Mesodermal cell (in vitro differentiated cells): ENCODE results near the gene ARGLU1.

Experiments used
- H3K27ac ChIP-seq: 2 replicates; pipeline ENCODE4 v1.7.0; 2013; ENCODE audit warnings: mild to moderate bottlenecking, low read depth, low read length, moderate library complexity; ENCODE audit not compliant: severe bottlenecking
- H3K36me3 ChIP-seq: 2 replicates; pipeline ENCODE4 v1.7.1; 2013; ENCODE audit warnings: mild to moderate bottlenecking, low read length, moderate library complexity; ENCODE audit not compliant: control insufficient read depth, insufficient read depth
- H3K4me1 ChIP-seq: one replicate; pipeline ENCODE4 v1.7.1; 2013; ENCODE audit warnings: mild to moderate bottlenecking, low read length; ENCODE audit not compliant: insufficient read depth, control insufficient read depth, poor library complexity, severe bottlenecking
- H3K4me3 ChIP-seq: 2 replicates; pipeline ENCODE4 v1.7.0; 2013; ENCODE audit warnings: low read length, control low read depth, mild to moderate bottlenecking; ENCODE audit not compliant: insufficient read depth, poor library complexity, severe bottlenecking; ENCODE audit errors: extremely low read depth
- H3K9me3 ChIP-seq: 2 replicates; pipeline ENCODE4 v1.7.1; 2013; ENCODE audit warnings: mild to moderate bottlenecking, low read length, moderate library complexity; ENCODE audit not compliant: control insufficient read depth
- WGBS, 2 experiments: methylation state at CpG; one replicate each; pipeline ENCODE4 v1.1.5; 2013; ENCODE audit warnings: missing lambda C conversion rate in 2 of 2; ENCODE audit not compliant: insufficient coverage in 2 of 2; 5-methylcytosine and 5-hydroxymethylcytosine counted together

Gene ARGLU1

DNA sequence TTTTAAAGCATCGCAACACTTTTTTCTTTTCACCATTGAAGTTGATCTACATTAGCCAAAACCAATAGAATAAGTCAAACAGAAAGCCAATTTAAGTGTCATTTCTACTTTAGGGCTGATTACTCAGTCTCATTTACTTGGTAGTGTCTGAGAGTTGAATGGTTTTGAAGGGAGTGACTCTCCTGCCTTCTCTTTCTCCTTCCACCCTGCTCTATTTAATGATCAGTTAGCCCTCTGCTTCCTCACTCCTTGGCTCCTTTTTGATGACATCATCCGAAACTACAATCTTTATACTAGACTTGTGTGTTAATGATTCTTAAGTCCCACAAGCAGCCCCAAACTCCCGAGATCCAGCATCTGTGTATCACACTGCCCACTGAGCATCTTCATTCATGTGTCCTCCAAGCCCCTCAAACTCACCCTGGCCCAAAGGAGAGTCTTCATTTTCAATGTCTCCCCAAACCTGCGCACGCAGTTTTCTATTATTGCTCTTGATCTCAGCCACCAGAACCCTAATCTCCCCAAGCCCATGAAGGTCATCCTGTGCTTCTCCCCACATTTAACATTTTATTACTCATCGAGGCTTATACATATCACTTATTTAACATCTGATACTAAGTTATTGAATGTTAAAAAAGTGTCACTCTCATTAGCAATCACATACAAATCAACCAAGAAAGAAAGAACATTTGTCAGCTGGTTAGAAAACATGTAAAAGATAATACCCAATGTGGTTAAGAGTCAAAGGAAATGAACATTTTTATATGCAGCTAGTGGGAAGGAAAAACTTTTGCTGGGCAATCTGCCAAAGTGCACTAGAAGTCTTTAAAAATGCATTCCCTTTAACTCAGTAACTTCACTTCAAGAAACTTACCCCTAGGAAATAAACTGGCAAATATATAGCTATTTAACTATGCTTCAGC, 32.2 kb upstream of the ARGLU1 start:
- Histone ChIP-seq H3K9me3 (peaks cover 3% of the 10 kb centered on the region), H3K27ac (no peak overlapping the region), H3K36me3 (no peaks in the 10 kb centered on the region), H3K4me1 (no peaks in the 10 kb centered on the region), H3K4me3 (no peak overlapping the region)
- WGBS, 2 experiments: 85 to 89% methylated on average over 3 of the region's 6 CpGs

DNA sequence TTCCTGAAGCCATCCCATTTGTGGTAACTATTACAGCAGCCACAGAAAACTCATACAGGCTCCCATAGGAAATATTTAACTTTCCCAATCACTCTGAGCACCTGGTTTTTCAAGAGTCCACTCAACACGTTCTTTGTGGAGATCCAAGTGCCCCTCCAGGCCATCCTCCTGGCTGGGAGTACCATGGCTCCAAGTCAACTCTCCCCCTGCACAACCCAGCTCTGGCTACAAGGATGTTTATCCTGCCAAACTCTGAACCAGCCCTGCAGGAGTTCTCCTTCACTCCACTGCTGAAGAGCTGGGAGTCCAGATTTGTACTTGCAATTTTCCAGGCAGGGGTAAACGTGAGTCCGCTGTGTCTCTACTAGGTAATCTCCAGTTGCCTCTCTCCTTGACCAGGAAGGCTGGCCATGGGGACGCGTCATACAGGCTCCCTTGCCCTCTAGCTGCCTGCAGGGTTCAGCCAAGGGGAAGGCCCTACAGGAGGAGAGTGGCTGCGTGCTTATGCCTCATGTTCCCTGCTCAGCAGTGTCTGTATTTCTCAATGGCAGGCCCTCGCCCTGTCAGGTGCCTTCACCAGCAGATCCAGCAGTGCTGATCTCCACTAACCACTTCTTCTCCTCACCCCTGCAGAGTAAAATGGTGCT, 29.9 kb upstream of the ARGLU1 start:
- H3K4me1 ChIP-seq: no peaks in the 10 kb centered on the region

DNA sequence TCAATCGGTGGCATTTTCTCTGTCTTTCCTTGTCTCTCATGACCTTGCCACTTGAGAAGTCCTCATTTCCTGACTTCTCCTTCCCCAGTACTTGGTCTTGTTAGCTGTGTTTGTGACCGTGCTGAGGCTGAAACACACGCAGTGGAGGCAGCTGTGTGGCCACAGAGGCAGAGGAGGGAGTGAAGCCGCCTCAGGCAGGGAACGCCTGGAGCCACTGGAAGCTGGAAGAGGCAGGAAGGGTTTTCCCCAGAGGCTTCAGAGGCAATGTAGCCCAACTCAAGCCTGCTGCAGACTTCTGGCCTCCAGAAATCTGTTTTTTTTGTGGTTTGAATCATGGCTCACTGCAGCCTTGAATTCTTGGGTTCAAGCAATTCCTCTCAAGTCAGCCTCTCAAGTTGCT, 29.2 kb upstream of the ARGLU1 start:
- no peak overlapping the region for H3K4me3 ChIP-seq
- WGBS, 2 experiments: 85 to 94% methylated on average over 2 to 5 of the region's 5 CpGs
- H3K9me3 ChIP-seq: peaks cover 3% of the 10 kb centered on the region
- H3K36me3 ChIP-seq: no peaks in the 10 kb centered on the region
- H3K27ac ChIP-seq: no peak overlapping the region
- H3K4me1 ChIP-seq: no peaks in the 10 kb centered on the region

More for the DNA sequence above, 29.9 kb upstream of the ARGLU1 start:
- no peak overlapping the region for H3K27ac ChIP-seq
- WGBS, 2 experiments: 90 to 92% methylated on average over 5 to 7 of the region's 7 CpGs
- no peaks in the 10 kb centered on the region for H3K36me3 ChIP-seq
- no peak overlapping the region for H3K4me3 ChIP-seq
- peaks cover 3% of the 10 kb centered on the region for H3K9me3 ChIP-seq

DNA sequence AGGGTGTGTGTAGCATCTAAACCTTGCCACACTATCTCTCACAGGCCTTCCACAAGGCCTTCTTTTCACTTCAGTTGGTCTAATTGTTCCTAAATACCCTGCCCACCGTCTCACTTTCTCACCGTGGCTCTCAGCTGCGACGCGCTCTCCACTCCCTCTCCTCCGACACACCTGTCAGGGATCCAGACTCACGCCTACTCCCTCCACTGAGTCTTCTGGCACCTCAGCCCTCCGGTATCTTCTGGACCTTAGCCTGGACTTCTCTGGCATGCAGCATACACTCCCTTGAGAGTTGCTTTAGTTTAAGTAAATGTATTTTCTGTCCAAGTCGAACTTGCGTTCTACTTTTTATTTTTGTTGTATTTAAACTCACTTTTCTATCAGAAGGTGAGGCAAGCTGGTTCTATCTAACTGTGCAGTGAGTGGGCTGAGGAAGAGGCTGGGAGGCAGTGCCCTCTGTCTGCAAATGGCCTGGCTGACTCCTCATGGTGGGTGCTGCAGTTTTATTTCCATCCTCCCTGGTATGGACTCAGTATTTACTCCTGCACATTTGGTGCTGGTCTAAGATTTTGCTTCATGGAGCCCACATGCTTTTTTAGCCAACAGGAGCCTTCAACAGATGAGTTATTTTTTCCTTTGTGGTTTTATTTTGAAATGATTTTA, 28.5 kb upstream of the ARGLU1 start:
- H3K4me1 ChIP-seq: no peaks in the 10 kb centered on the region
- H3K36me3 ChIP-seq: no peaks in the 10 kb centered on the region
- peaks cover 3% of the 10 kb centered on the region for H3K9me3 ChIP-seq
- H3K4me3 ChIP-seq: no peak overlapping the region
- WGBS, 2 experiments: 94 to 98% methylated on average over 7 to 8 of the region's 10 CpGs
- H3K27ac ChIP-seq: no peak overlapping the region

DNA sequence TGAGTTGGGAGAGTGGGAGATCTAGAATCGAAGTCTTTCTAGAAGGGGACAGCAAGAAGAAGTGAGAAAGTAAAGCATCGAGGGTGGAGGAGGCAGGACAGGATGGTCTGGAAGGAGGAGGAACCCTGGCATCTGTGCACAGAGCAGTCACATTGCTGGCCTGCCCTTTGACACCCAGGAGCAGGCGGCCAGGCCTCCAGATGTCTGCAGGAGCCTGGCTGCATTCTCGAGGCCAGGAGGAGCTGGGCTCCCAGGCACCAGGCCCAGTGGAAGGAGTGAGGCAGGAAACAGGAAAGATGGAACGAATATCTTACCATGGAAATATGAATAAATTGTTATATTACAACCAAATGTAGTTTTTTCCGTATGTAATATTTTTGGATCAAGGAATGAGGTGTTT, 27.7 kb upstream of the ARGLU1 start:
- H3K36me3 ChIP-seq: no peaks in the 10 kb centered on the region
- no peaks in the 10 kb centered on the region for H3K4me1 ChIP-seq
- no peak overlapping the region for H3K27ac ChIP-seq
- H3K4me3 ChIP-seq: no peak overlapping the region
- WGBS, 2 experiments: 88 to 93% methylated on average over 4 to 5 of the region's 6 CpGs
- peaks cover 3% of the 10 kb centered on the region for H3K9me3 ChIP-seq

DNA sequence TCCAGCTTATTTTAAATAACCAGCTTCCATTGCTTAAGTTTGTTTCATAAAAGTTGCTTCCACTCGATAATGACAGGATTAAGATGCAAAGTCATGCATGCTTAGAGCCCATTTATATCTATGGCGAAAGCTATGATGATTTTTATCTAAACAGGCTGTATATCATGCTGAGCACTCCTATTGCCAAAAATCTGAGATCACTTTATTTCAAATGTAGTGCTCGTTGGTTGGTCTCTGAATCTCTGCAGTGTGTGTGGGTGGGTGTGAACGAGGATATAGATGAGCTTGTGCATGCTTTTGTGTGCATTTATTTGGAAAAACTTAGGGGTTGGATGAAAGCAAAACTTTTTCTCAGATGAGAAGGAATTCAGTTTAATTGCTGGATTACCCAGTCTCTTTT, 27.0 kb upstream of the ARGLU1 start:
- Histone ChIP-seq H3K27ac (no peak overlapping the region), H3K4me1 (no peaks in the 10 kb centered on the region), H3K36me3 (no peaks in the 10 kb centered on the region), H3K9me3 (peaks cover 3% of the 10 kb centered on the region), H3K4me3 (no peak overlapping the region)
- WGBS, 2 experiments: 93 to 96% methylated on average over 3 to 4 of the region's 4 CpGs

DNA sequence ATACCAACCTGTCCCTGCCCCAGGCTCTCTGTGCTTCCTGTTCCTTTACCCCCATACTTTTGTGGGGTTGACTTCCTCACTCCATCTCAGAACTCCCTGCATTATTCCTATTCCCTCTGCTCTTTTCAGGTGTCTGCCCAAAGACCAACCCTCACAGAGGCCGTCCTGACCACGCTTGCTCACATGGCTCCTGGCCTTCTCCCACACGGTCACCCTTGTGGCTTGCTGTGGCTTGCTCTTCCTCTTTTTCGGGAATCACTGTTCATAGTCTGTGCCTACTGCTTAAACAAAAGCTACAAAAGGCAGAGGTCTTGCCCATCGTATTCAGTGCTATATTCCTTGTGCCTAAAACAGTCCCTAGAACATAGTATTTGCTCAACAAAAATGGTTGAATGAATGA, 25.2 kb upstream of the ARGLU1 start:
- H3K4me3 ChIP-seq: no peak overlapping the region
- 95 to 96% methylated on average over 4 of the region's 5 CpGs for WGBS, 2 experiments
- no peak overlapping the region for H3K27ac ChIP-seq
- no peaks in the 10 kb centered on the region for H3K9me3 ChIP-seq
- H3K36me3 ChIP-seq: no peaks in the 10 kb centered on the region
- no peaks in the 10 kb centered on the region for H3K4me1 ChIP-seq

DNA sequence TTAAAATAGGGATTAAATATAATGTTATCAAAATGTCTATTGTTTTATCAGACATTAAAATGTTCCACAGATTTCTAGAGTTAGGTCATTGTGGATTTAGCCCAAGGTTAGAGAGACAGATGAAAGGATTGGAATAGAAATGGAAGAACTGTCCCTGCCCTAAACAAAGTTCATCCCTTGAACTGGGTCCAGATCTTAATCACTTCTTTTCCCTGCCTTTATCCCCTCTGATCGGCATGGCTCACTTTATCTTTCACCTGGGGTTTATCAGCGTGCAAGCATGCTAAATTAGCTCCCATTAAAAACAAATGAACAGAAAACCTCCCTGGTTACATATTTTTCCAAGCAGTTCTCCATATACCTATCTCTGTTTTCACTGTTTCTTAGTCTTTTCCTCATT, 23.4 kb upstream of the ARGLU1 start:
- Histone ChIP-seq H3K9me3 (peaks cover 5% of the 10 kb centered on the region), H3K4me1 (no peaks in the 10 kb centered on the region), H3K27ac (no peak overlapping the region), H3K36me3 (no peaks in the 10 kb centered on the region), H3K4me3 (no peak overlapping the region)
- 84 to 92% methylated on average over 2 of the region's 2 CpGs for WGBS, 2 experiments

DNA sequence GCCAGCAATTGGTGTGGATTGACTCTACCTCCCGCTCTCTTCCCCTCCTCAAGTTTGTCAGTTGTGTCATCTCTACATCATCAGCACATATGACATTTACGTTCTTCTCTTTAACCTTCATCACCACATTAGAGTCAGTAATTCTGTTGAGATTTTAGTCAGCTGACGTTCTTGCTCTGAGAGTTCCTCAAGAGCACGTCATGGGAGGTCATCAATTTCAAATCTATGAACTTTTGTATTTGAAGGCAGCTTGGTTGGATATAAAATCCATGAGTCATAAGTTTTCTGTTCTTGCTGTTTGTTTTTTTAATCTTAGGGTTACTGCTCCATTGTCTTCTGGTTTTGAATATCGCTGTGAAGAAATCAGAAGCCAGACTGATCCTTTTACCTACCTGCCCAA, 21.8 kb upstream of the ARGLU1 start:
- H3K27ac ChIP-seq: no peak overlapping the region
- 93% methylated on average over 3 of the region's 5 CpGs; no CpG with 5 or more reads in 1 of the 2 experiments for WGBS, 2 experiments
- no peak overlapping the region for H3K4me3 ChIP-seq
- H3K9me3 ChIP-seq: peaks cover 9% of the 10 kb centered on the region
- H3K36me3 ChIP-seq: no peaks in the 10 kb centered on the region
- no peaks in the 10 kb centered on the region for H3K4me1 ChIP-seq

DNA sequence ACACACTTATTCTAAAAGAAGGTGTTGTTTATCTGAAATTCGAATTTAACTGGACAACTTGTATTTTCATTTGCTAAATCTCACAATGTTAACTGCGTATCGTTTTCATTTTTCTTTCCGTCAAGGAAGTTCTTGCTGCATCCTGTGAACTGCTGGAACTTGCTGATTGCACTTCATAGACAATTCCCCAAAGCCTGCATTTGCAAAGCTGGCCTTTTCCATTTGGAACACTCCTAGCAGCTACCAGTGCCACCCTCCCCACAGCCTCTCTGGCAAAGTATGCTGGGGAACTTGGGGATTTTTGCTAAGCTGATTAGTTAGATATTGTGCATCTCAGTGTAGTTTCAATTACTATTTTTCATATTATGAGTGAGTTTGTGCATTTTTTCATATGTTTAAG, 20.4 kb upstream of the ARGLU1 start:
- H3K4me3 ChIP-seq: no peak overlapping the region
- H3K9me3 ChIP-seq: peaks cover 15% of the 10 kb centered on the region
- WGBS, 2 experiments: 97% methylated on average over 3 to 4 of the region's 4 CpGs
- no peaks in the 10 kb centered on the region for H3K36me3 ChIP-seq
- H3K4me1 ChIP-seq: no peaks in the 10 kb centered on the region
- no peak overlapping the region for H3K27ac ChIP-seq
